K562 (cell line): ENCODE results near the gene TBC1D17. TPM values are rescaled to one million over a fixed set of nuclear protein-coding genes. Genes with fewer than 3 reads are reported as not detected.

ENCODE experiments used
- BHLHE40 ChIP-seq: IDR thresholded peaks from 2 replicates; pipeline ENCODE4 v1.6.1; 2011; ENCODE audit warnings: low read length, improper control_type of control experiment
- C11orf30 ChIP-seq: fragments of 450-650 bp; IDR thresholded peaks from 2 replicates; pipeline ENCODE4 v1.6.1; 2016; ENCODE audit warnings: low read depth, mild to moderate bottlenecking
- CHD2 ChIP-seq: IDR thresholded peaks from 2 replicates; pipeline ENCODE4 v1.6.1; 2011; ENCODE audit warnings: low read depth, low read length
- CREB1 ChIP-seq, 2 experiments: sonication (generic) in 1 of 2; formaldehyde crosslinking in 1 of 2; IDR thresholded peaks; 2 replicates each; pipeline versions ENCODE4 v1.6.1 to v1.8.0; 2012 to 2022; ENCODE audit warnings: inconsistent platforms in 1 of 2, mild to moderate bottlenecking in 1 of 2, missing genetic modification reagents in 1 of 2, moderate library complexity in 1 of 2
- E2F6 ChIP-seq, 2 experiments: IDR thresholded peaks; 2 replicates each; pipeline ENCODE4 v1.6.1; 2011; ENCODE audit warnings: borderline replicate concordance in 1 of 2, control low read depth in 1 of 2, low read depth in 1 of 2, low read length in 1 of 2, mild to moderate bottlenecking in 1 of 2, mixed read lengths in 1 of 2, moderate library complexity in 1 of 2; ENCODE audit not compliant: insufficient read depth in 1 of 2, insufficient read length in 1 of 2, poor library complexity in 1 of 2, severe bottlenecking in 1 of 2; ENCODE audit errors: extremely low read depth in 1 of 2
- ELF4 ChIP-seq: fragments of 450-650 bp; formaldehyde crosslinking; IDR thresholded peaks from 2 replicates; pipeline ENCODE4 v1.4.0; 2022; ENCODE audit warnings: missing genetic modification characterization
- GTF2E2 ChIP-seq: fragments of 200-800 bp; sonication (Bioruptor generic); IDR thresholded peaks from 2 replicates; pipeline ENCODE4 v1.6.1; 2016; ENCODE audit warnings: missing genetic modification characterization, missing compliant biosample characterization
- HNRNPK ChIP-seq: fragments of 200-400 bp; formaldehyde crosslinking; IDR thresholded peaks from one replicate; pipeline ENCODE4 v1.6.1; 2018; ENCODE audit warnings: mild to moderate bottlenecking, low read depth, low read length; ENCODE audit not compliant: poor library complexity, severe bottlenecking
- MAFK ChIP-seq: IDR thresholded peaks from 2 replicates; pipeline ENCODE4 v1.6.1; 2011; ENCODE audit warnings: low read length, improper control_type of control experiment
- MBD2 ChIP-seq: sonication (generic); IDR thresholded peaks from 2 replicates; pipeline ENCODE4 v1.6.1; 2016; ENCODE audit warnings: low read depth, borderline replicate concordance
- MCM3 ChIP-seq: fragments of 450-650 bp; IDR thresholded peaks from 2 replicates; pipeline ENCODE4 v1.6.1; 2016
- MCM5 ChIP-seq: fragments of 450-650 bp; IDR thresholded peaks from 2 replicates; pipeline ENCODE4 v1.6.1; 2016; ENCODE audit warnings: low read depth
- PKNOX1 ChIP-seq: fragments of 450-650 bp; IDR thresholded peaks from 2 replicates; pipeline ENCODE4 v1.6.1; 2016
- RBFOX2 ChIP-seq: fragments of 200-400 bp; formaldehyde crosslinking; IDR thresholded peaks from 2 replicates; pipeline ENCODE4 v1.6.1; 2017; ENCODE audit warnings: low read depth, mild to moderate bottlenecking, low read length, moderate library complexity
- SMARCE1 ChIP-seq: fragments of 450-650 bp; IDR thresholded peaks from 2 replicates; pipeline ENCODE4 v1.7.1; 2016; ENCODE audit warnings: mild to moderate bottlenecking
- SRSF7 ChIP-seq: fragments of 200-400 bp; formaldehyde crosslinking; optimal IDR thresholded peaks from 2 replicates; pipeline ENCODE3; 2017; ENCODE audit warnings: mild to moderate bottlenecking, low read depth, low read length
- WHSC1 ChIP-seq: IDR thresholded peaks from one replicate; pipeline ENCODE4 v1.6.1; 2012; ENCODE audit warnings: low read length, control low read depth, inconsistent platforms
- ZBTB17 ChIP-seq: fragments of 450-650 bp; formaldehyde crosslinking; IDR thresholded peaks from 2 replicates; pipeline ENCODE4 v1.4.0; 2020; ENCODE audit warnings: mild to moderate bottlenecking
- ZBTB26 ChIP-seq: fragments of 450-650 bp; formaldehyde crosslinking; IDR thresholded peaks from 2 replicates; pipeline ENCODE4 v1.4.0; 2022; ENCODE audit warnings: missing genetic modification characterization
- ZNF124 ChIP-seq: sonication (generic); formaldehyde crosslinking; IDR thresholded peaks from 2 replicates; pipeline ENCODE4 v1.8.1; 2022; ENCODE audit warnings: missing genetic modification reagents
- ZNF134 ChIP-seq: fragments of 250-450 bp; sonication (Bioruptor Pico); conservative IDR thresholded peaks from 2 replicates; pipeline ENCODE4 v1.4.0; 2020
- ZNF263 ChIP-seq: sonication (generic); formaldehyde crosslinking; IDR thresholded peaks from 2 replicates; pipeline ENCODE4 v1.8.0; 2022; ENCODE audit warnings: mild to moderate bottlenecking, missing genetic modification reagents, borderline replicate concordance
- ZNF551 ChIP-seq: fragments of 250-450 bp; sonication (Bioruptor Pico); IDR thresholded peaks from 2 replicates; pipeline ENCODE4 v1.5.0; 2021; ENCODE audit warnings: mild to moderate bottlenecking, moderate library complexity
- ZNF668 ChIP-seq: fragments of 250-450 bp; sonication (Bioruptor Pico); IDR thresholded peaks from 2 replicates; pipeline ENCODE4 v1.8.0; 2022; ENCODE audit warnings: mild to moderate bottlenecking, inconsistent platforms
- polyA plus RNA-seq, 8 experiments: library from polyadenylated mRNA; depleted of rRNA in 4 of 8; stranded (reverse) in 5 of 8; unstranded in 3 of 8; fragments of >200 nt; fragmentation: Nextera tagmentation in 2 of 8; fragmentation: Illumina TruSeq in 1 of 8; extraction: Ambion mirVana in 2 of 8; extraction: Trizol in 1 of 8; gene quantifications; 2 replicates each; pipeline versions ENCODE4 v1.2.1 to v1.2.3, GENCODE V29; 2011 to 2014; ENCODE audit warnings: inconsistent platforms in 1 of 8, missing spikeins in 1 of 8
- total RNA-seq, 7 experiments: library from RNA; depleted of rRNA in 6 of 7; stranded (reverse); fragments of >200 nt in 6 of 7; fragmentation: Illumina TruSeq in 2 of 7; extraction: Trizol in 2 of 7; gene quantifications; 2 replicates each; pipeline versions ENCODE4 v1.2.1 to v1.2.3, GENCODE V29; 2011 to 2021; ENCODE audit warnings: low replicate concordance in 1 of 7

TBC1D17 gene
- total and polyA plus RNA-seq, 9 of the 15 experiments (the other 6 are each of a cell fraction or from before 2014, with no cell fraction given): 0.42 to 16.0 (median 3.8) TPM

- no peak for TF ChIP-seq ZNF668
- no peak for TF ChIP-seq ZNF134 (CRISPR knock-in tag)
- TF ChIP-seq WHSC1: no peak
- TF ChIP-seq MCM5: no peak
- peak; percentile 26; the same call in 1 of the 2 replicates for TF ChIP-seq ZBTB26 (CRISPR knock-in tag)
- TF ChIP-seq RBFOX2: peak; percentile 91
- 0 out of 2 replicates have a peak, but pooled peaks have one; percentile 37 for TF ChIP-seq PKNOX1
- TF ChIP-seq E2F6 (IDR thresholded peaks at IDR 0.05; ENCODE audit: borderline replicate concordance in 1 of 2, extremely low read depth in 1 of 2, insufficient read depth in 1 of 2, insufficient read length in 1 of 2, low read depth in 1 of 2, low read length in 1 of 2, poor library complexity in 1 of 2, severe bottlenecking in 1 of 2): peak; percentile 100
- peak; percentile 75 for TF ChIP-seq BHLHE40
- TF ChIP-seq HNRNPK: no peak
- TF ChIP-seq C11orf30: no peak
- TF ChIP-seq ZNF124 (CRISPR knock-in tag): no peak; the same call in 1 of the 2 replicates
- no peak for TF ChIP-seq ZNF551
- TF ChIP-seq SMARCE1: no peak
- TF ChIP-seq GTF2E2: no peak
- TF ChIP-seq CHD2: peak; percentile 44; the same call in 1 of the 2 replicates
- TF ChIP-seq ZBTB17 (CRISPR knock-in tag): peak; percentile 65
- no peak; the same call in 1 of the 2 replicates for TF ChIP-seq MBD2
- TF ChIP-seq MAFK: no peak
- TF ChIP-seq MCM3: no peak
- peak; percentile 91 for TF ChIP-seq ZNF263 (CRISPR knock-in tag)
- peak; percentile 78; the same call in 1 of the 2 replicates for TF ChIP-seq CREB1 (IDR thresholded peaks at IDR 0.05)
- TF ChIP-seq CREB1 (CRISPR knock-in tag; IDR thresholded peaks at IDR 0.05): peak; percentile 94
- TF ChIP-seq ELF4 (CRISPR knock-in tag): no peak
- no peak for TF ChIP-seq SRSF7
Measured at GRCh38 chr19:49889687-49890348, 12.3 kb downstream of the TBC1D17 start (continued).
